NCI-H187 treated with DMSO at 0.1 percent for 48 hours (cell line): Measurements from ENCODE around the gene GINS1.

ENCODE experiments used
- DNase-seq: peaks from one replicate; lab custom pipeline; 2025; lab: John Stamatoyannopoulos, UW

The GINS1 gene

GRCh38 chr20:25407311-25408169, at the start of gene GINS1:
GINS1 (plus strand) TSS chr20:25407673; CDS start chr20:25407821, 148 bp downstream.
- peak; percentile 5 for DNase-seq

GRCh38 chr20:25360631-25361286, 46.7 kb upstream of the GINS1 start:
- DNase-seq = no peak

- DNase-seq = no peak
Measured at GRCh38 chr20:25361287-25361683, 46.2 kb upstream of the GINS1 start.

GRCh38 chr20:25364180-25364788, 43.2 kb upstream of the GINS1 start:
- DNase-seq = no peak

GRCh38 chr20:25364879-25365699, 42.4 kb upstream of the GINS1 start:
- DNase-seq = no peak

- no peak for DNase-seq
Measured at GRCh38 chr20:25368526-25368925, 38.9 kb upstream of the GINS1 start.

GRCh38 chr20:25368976-25369375, 38.5 kb upstream of the GINS1 start:
- no peak for DNase-seq

GRCh38 chr20:25369529-25369928, 37.9 kb upstream of the GINS1 start:
- no peak for DNase-seq

GRCh38 chr20:25369971-25370370, 37.5 kb upstream of the GINS1 start:
- no peak for DNase-seq

- no peak for DNase-seq
Measured at GRCh38 chr20:25372584-25373336, 34.7 kb upstream of the GINS1 start.

- no peak for DNase-seq
Measured at GRCh38 chr20:25374842-25375241, 32.6 kb upstream of the GINS1 start.

- no peak for DNase-seq
Measured at GRCh38 chr20:25376236-25376635, 31.2 kb upstream of the GINS1 start.

GRCh38 chr20:25376886-25377285, 30.6 kb upstream of the GINS1 start:
- no peak for DNase-seq

- no peak for DNase-seq
Measured at GRCh38 chr20:25378189-25378883, 29.1 kb upstream of the GINS1 start.

GRCh38 chr20:25378884-25379733, 28.4 kb upstream of the GINS1 start:
- DNase-seq = no peak

- no peak for DNase-seq
Measured at GRCh38 chr20:25380945-25381614, 26.4 kb upstream of the GINS1 start.

- no peak for DNase-seq
Measured at GRCh38 chr20:25382704-25383370, 24.6 kb upstream of the GINS1 start.

GRCh38 chr20:25389401-25389857, 18.0 kb upstream of the GINS1 start:
- DNase-seq = no peak
